NCI-H2196 (cell line): ENCODE measurements around the gene IRGC.

Source experiments
- DNase-seq: peaks from one replicate; lab custom pipeline; 2025; ENCODE audit not compliant: unreplicated experiment; lab: John Stamatoyannopoulos, UW

IRGC gene

GRCh38 chr19:43690890-43691289, 25.0 kb upstream of the IRGC start:
- no peak for DNase-seq

DNA sequence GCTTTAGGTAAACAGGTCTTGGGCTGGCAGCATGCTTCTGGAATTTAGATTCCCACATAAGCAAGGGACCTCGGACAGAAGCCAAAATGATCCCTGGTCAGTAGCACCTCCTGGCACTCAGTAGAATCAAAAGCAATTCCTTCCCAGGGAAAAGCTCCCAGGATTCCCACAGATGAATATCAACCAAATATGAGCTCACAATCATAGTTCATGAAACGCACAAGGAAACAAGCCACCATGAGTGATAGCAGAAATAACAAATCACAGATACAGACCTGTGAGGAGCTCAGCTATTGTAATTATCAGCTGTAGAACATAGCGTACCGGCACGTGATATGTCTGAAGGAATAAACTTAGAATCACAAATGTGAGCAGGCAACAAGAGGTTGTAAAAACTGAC, 24.1 kb upstream of the IRGC start:
- DNase-seq: no peak

DNA sequence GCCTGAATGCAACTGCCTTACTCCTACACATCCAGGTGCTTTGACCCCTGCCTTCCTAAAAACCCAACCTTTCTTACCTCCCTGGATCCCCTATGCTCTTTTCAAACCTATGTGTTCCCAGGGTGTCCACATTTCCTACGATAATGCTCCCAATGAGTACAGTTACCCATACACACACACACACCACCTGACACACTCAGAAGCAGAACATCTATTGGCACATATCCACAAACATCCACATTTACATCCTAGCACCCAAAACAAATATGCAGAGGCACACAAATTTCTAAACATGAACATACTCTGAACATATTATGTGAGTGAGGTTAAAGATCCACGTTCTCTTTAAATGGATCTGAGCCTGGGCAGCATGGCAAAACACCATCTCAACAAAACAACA, 23.5 kb upstream of the IRGC start:
- DNase-seq: no peak

DNA sequence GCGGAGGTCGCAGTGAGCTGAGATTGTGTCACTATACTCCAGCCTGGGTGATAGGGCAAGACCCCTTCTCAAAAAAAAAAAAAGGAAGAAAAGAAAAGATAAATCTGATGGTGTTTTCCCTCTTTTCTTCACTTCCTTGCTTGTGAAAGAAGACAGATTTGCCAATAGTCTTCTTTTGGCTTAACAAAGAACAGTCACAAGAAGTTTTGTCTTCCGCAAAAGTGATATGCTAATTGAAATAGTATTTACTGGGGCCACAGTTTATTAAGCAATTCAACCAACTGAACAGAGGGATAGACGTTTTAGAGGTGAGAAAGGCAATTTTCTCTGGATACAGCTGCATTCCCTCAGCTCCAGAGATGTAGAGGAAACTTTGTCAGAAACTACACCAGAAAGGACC, 23.0 kb upstream of the IRGC start:
- DNase-seq: no peak

- no peak for DNase-seq
These were observed 21.3 kb upstream of the IRGC start for GRCh38 chr19:43694553-43694952.

GRCh38 chr19:43695985-43696704, 19.7 kb upstream of the IRGC start:
- DNase-seq: no peak

DNA sequence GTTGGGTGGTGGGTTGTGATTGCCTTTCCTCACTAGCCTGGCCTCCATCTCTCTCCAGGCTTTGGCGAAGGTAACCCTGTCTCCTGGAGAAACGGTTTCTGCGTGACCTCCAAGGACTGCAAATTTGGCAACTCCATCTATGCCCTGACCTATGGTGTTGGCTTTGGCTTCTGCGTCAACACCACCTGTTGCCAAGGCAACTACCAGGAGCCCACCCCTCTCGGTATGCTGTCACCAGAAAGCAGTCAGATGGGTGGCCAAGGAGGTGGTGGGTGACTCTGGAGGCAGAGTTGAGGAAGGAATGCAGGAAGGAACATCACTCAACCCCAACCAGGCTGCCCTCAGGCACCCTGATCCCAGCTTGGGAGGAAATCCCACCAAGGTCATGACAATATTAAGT, 18.6 kb upstream of the IRGC start:
- DNase-seq: no peak

DNA sequence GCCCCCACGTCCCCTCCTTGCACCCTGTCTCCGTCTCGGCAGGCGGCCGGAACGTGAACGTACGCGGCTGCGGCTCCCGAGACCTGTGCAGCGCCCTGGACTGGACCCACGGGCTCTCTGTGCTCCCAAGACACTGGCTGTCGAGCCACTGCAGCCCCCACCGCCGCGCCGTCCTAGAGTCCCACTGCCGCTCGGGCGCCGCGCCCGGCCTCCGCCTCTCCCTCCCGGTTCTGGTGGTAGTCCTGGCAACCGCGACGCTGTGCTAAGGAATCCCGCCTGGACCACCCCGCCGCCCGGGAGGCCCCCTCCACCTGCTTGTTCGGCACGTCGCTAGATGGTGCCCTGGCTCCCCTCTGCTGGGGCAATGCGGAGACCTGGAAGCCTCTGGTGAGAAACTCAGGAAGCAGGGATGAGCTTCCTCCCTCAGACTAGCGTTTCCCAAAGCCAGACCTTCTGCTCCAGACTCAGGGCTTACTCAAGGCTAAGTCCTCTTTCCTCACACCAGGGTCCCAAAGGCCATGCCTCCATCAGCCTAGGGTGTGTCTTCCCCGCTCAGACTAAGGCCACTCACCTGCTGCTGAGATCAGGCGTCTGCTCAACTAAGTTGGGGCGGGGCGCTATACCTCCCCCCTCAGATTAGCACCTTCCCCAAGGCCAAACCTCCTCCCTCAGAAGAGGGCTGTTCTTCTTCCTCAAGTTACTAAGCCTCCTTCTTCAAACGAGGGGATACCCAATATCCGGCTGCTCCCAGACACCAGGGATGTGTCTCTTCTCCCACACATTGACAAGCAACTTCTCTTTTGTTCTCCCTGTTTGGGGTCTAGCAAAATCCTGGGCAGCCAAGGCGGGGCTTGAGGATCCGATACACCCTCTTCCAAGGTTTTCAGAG, 16.1 kb upstream of the IRGC start:
- DNase-seq: no peak

DNA sequence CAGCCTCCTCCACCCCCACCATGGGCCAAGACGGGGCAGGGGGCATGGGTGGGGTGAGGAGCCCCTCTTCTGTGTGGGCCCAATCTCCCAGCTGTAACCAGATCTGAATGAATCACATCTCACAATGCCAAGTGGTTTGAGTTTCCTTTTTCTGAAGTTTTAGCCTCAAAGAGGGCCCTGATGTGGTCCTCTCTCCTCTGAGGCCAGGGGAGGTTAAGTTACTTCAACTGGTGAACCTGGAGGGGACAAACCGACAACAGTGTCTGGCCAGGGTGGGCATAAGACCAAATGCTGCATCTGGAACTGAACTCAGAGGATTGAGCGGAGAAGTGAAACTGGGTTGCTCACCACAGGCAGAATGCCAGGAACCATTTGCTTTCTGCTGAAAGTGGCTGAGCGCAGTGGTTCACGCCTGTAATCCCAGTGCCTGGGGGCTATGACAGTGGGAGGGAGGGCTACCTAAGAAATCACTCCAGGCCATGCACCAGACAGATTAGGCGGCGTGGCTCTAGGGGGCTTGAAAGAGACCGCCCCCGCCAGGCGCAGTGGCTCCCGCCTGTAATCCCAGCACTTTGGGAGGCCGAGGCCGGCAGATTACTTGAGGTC, 15.4 kb upstream of the IRGC start:
- peak; percentile 24 for DNase-seq

DNA sequence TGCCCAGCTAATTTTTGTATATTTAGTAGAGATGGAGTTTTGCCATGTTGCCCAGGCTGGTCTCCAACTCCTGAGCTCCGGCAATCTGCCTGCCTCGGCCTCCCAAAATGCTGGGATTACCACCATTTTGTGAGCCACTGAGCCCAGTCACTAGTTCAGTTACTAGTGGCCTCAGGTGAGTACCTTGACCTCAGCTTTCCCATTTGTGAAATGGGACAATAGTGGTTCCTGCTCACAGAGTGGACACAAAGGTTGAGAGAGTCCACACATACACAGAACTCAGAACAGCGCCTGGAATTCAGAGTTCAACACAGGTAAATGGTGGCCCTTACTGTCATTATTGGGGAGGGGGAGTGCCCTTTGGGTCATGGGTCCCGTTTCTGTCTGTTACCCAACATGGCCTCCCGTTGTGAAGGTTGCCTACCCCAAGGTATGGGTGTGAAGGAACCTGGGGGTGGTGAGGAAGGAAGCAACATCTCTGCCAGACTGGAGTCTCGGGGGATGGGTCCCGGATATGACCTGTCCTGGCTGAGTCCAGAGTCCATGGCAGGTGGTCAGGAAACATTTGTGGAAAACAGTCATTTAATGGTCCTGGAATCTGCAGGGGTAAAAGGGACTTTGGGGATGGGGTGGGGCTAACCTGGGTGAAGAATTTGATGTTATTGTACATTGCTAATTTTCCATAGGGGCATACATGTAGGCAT, 11.7 kb upstream of the IRGC start:
- DNase-seq: no peak

GRCh38 chr19:43705729-43706128, 10.1 kb upstream of the IRGC start:
- DNase-seq: no peak

GRCh38 chr19:43707158-43707712, 8.6 kb upstream of the IRGC start:
- no peak for DNase-seq

- no peak for DNase-seq
These were observed 7.2 kb upstream of the IRGC start for GRCh38 chr19:43708716-43709115.

DNA sequence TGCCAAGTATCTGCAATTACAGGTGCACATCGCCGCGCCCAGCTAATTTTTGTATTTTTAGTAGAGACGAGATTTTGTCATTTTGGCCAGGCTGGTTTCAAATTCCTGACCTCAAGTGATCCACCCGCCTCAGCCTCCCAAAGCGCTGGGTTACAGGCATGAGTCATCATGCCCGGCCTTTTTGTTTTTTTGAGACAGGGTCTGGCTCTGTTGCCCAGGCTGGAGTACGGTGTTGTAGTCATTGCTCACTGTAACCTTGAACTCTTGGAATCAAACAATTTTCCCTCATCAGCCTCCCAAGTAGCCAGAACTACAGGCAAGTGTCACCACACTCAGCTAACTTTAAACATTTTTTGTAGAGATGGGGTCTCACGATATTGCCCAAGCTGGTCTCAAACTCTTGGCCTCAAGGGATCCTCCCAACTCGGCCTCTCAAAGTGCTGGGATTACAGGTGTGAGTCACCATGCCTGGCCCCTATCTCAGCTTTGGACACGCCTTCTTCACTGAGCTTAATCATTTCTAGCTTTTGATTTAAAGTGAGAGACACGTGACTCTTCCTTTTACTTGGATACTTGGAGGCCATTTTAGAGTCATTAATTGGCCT, 4.0 kb upstream of the IRGC start:
- DNase-seq: no peak

DNA sequence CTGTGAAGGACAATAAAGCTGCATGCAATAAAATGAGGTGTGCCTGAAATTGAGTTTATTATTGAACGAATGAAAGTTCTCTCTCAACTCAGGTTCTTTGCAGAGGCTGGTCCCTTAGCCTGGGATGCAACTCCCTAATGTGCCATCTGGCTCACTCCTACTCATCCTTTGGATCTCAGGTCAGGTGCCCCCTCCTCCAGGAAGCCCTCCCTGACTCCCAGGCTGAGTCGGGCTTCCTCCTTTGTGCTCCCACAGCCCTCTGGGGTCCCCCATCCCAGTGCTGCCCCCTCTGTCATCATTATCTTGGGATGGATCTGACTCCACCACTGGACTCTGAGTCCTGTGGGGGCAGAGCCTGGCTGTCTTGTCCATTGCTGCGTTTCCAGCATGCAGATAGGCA, 2.7 kb upstream of the IRGC start:
- no peak for DNase-seq

DNA sequence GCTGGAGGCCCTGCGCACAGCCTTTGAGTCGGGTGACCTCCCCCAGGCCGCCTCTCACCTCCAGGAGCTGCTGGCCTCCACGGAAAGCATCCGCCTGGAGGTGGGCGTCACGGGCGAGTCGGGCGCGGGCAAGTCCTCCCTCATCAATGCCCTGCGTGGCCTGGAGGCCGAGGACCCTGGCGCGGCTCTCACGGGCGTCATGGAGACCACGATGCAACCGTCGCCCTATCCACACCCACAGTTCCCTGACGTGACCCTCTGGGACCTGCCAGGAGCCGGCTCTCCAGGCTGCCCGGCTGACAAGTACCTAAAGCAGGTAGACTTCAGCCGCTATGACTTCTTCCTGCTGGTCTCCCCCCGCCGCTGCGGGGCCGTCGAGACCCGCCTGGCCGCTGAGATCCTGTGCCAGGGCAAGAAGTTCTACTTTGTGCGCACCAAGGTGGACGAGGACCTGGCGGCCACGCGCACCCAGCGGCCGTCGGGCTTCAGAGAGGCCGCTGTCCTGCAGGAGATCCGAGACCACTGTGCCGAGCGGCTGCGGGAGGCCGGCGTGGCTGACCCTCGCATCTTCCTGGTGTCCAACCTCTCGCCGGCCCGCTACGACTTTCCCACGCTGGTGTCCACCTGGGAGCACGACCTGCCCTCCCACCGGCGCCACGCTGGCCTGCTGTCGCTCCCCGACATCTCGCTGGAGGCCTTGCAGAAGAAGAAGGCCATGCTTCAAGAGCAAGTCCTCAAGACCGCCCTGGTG, 2.9 kb downstream of the IRGC start:
- no peak for DNase-seq

- DNase-seq: no peak
These were observed 3.5 kb downstream of the IRGC start for GRCh38 chr19:43719378-43719868.

- DNase-seq: no peak
These were observed 4.0 kb downstream of the IRGC start for GRCh38 chr19:43719918-43720317.

DNA sequence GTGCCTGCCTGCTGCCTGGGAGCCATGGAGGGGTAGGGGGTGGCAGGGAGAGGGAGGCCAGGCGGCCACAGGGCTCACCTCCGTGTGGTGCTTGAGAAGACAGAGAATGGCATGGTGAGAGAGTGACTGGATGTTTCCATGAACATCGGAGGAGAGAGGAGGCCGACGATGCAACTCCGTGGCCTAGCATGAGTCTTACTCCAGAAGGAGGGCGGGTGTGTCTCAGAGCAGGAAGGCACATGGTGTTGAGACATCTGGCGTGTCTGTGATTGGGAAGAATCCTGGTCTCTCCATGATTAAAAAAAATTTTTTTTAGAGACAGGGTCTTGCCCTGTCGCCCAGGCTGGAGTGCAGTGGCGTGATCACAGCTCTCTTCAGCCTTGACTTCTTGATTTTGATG, 5.1 kb downstream of the IRGC start:
- DNase-seq: no peak
